GM21381 (cell line): ENCODE measurements around the gene AFAP1.

Experiments
- ATAC-seq: cut with Tn5 transposase; IDR thresholded peaks from one replicate; pipeline ENCODE4 v1.9.1; 2021; ENCODE audit warnings: mild to moderate bottlenecking, moderate library complexity; ENCODE audit not compliant: unreplicated experiment

The AFAP1 gene

DNA sequence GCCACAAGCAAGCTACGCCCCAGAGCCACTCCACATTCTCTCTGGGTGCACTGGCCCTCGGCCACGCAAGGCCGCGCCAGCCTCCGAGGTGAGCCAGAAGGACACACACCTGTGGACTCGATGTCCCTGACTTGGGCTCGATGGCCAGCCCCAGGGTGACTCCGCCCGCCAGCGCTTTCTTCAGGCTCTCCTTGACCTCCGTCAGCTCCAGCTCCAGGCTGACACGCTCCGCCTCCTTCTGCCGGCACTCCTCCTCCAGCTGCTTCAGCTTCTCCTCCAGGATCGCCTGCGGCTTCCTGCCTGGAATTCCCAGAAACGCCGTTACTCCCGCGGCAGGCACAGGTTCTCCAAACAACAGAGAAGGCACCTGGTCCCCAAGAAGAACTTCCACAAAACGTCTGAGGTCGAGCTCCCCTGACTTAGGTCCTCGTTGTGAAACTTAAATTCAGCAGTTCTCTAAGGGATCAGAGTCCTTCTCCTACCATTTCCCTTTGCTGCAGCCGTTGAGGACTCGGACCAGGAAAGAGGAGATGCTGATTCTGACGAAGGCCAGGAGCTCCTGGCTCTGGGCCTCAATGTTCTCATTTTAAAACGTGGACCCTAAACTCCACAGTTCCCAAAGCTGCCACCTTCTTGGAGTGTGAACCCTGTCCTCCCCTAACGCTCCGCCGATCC lies 166.8 kb downstream of the AFAP1 start:
- ATAC-seq, result no peak

DNA sequence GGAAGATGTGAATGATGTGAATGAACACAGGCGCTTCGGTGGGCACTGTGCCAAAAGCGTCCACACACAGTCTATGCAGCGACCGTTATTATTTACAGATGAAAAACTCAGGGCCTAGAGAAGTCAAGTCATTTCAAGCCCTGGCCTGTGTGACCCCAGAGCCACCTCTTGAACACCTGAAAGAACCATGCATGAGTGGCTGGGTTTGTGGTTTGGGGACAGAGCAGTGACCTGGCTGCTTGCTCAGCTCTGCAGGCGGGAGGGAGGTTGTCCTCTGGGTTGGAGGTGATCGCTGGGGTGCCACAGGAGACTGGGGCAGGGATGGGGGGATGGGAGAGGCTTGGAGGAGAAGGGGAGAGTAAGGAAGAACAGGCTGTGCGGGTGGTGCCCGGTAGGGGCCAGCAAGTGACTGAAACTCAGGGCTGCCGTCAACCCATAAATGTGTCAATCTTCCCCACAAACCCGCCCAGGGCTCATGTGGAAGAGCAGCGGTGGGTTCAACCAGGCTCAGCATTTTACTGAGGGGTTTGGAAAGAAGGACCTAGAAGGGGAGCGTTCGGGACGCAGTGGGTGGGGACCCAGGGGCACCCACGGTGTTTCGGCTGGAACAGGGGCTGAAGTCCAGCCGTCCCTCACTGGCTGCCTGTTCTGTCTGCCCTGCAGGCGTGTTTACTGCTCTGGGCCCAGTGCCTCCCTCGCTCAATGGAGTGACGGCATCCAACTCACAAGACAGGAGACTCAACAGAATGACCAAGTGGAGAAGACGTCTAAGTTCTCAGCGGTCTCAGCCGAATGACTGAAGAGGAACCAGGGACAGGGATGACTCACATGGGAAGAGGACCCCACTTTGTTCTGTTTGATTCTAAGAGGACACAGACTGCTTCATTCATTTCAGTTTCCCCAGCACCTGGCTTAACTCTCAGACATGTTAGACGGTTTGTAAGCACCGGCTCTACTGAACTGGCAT lies 167.8 kb downstream of the AFAP1 start:
- ATAC-seq, result peak; percentile 84

DNA sequence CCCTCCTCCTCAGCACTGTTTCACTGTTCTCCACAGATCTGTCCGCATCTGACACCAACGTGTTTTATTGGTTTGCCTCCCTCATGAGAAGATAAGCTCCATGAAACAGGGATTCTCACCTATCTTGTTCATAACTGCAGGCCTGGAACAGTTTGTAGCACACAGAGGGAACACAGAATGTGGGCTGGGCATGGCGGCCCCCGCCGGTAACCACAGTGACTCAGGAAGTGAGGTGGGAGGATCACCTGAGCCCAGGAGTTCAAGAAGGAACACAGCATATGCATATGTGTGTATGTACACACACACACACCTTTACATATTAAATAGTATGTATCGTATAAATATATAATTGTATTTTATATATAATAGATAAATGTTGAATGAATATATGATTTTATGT lies 168.6 kb downstream of the AFAP1 start:
- ATAC-seq, result no peak

DNA sequence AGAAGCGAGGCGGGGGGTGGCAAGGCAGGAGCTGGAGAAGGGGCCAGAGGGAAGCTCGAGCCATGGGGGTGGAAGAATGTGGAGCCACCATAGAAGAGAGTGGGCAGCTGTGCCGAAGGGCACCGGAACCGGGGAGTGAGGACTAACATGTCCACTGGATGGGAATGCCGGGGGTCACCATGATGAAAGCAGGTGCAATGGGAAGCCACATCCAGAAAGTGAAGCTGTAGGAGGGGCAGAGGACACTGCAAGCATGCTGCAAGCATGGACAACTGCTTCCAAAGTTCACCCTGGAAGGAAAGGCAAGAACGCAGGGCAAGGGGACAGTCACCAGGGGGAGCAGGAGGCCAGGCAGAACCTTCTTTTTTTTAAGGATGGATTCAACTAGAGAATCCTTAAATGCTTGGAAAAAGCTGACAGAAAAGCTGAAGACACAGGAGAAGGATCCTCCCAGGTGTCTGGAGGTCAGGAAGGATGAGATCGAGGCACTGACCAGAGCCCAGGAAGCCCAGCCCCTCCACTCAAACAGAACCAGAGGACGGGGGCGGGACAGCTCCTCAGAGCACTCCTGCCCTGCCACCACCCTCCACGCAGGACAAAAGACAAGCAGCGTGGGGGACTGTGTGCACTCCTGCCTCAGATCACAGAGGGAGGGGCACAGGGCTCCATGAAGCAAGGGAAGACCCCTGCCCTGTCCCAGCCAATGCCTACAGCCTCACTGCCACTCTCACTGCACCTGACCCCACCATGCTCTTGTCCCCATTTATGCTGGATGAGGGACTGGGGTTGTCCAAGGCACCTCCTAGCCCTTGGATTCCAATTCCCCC lies 169.2 kb downstream of the AFAP1 start:
- ATAC-seq, result no peak

DNA sequence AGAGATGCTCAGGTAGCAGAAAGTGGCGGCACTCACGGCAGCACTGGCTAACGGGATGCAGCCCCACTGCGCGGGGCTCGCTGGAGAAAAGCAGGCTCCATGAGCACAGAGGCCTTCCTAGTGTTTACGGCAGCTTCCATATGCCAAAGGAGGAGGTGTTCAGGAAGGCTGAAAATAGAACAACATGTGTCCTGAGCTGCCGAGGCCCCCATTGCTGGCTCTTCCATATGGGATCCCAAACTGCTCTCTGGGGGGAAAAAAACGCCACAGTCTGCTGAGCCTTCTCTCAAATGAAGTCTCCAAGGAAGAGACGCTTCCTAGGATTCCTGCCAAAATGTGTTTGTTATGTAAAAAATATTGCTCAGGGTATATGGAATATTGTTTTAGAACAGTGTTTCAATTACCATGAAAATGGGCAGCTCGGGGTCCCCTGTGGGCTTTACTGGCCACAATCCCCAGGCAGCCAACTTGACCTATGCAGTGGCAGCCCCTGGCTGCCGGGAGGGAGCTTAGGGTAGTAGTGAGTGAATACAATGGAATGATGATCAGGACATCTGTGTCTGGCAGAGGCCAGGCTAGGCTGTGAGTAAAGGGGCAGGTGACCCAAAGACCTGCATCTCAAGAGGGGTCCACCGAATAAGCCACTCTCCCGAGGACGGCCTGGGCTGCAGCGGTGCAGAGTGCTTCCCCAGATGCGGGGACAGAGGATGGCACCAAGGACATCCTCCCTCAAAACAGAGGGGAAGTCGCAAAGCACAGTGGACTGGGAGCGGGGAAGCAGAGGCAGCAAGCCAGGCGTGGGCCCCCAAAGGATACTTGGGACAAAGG lies 170.1 kb downstream of the AFAP1 start:
- ATAC-seq, result no peak

DNA sequence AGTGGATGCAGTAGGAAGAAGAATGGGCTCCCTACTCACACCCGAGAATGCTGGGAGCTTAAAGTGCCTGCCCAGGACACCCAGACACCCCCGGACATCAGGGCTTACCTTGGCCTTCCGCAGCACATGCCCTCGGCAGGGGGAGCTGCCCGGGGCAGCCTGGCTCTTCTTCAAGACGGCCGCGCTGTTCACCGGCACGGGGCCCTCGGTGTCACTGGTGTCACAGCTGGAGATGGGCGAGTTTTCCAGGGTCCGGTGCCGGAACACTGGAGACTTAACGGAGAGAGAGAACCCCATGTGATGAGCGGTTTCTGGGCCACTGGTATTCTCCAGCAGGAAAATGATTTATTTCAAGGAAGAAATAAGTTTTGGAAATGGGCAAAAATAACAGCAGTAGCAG lies 170.9 kb downstream of the AFAP1 start:
- ATAC-seq, result no peak

DNA sequence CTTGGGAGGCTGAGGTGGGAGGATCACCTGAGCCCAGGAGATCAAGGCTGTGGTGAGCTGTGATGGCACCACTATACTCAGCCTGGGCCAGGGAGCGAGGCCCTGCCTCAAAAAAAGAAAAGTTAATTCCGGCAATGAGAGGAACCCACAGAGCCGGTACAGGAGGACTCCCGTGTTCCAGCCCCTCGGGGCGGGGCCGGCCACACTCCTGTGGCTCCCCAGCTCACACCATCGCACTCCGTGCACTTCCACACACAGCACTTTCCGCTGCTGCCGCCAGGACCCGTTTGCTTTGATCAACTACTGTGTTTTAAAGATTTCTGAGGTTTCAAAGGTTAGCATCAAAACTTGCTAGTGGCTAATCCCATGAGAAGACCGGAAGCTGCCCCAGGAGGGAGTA lies 171.7 kb downstream of the AFAP1 start:
- ATAC-seq, result no peak

DNA sequence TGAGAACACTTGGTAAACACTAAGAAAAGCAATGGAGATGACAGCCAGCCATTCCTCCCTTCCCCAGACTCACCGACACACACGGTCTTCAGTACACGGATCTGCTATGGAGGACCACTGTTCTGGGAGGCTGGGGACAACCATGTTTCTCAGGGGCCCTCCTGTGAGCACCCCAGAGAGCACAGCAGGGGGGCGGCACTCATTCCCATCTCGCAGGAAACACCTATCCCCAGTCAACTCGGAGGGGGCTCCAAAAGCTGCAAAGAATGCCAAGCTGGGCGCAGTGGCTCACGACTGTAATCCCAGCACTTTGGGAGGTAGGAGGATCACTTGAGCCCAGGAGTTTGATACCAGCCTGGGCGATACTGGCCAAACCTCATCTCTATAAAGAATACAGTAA lies 172.1 kb downstream of the AFAP1 start:
- no peak for ATAC-seq

DNA sequence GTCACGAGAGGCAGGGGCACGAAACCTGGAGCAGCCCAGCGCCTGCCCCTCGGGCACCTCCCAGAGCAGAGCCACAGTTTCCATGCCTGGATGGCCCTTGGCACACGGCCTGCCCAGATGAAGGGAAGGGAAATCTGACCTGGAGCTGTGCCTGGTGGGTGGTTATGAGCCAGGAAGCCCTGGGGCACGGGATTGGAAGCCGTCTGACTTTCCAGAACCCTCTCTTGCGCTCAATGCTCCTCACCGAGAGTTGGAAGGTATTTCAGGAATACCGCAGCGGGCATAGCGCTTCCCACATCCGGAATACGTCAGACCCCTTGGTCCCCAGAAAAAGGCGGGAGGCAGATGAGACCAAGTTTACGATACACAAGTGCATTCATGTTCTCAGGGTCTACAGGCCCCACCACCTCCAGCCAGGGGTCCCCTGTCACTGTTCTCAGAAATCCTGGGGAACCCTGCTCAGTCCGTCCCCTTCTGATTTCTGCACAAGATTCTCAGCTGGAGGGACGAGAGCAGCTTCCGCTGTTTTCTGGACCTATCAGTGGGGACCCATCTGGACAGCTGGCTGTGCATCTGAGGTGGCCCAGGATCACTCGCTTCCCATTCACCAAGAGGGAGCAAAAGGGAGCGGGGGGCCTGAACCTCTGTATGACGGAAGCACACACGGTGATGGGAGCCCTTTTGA lies 172.9 kb downstream of the AFAP1 start:
- ATAC-seq, result no peak

DNA sequence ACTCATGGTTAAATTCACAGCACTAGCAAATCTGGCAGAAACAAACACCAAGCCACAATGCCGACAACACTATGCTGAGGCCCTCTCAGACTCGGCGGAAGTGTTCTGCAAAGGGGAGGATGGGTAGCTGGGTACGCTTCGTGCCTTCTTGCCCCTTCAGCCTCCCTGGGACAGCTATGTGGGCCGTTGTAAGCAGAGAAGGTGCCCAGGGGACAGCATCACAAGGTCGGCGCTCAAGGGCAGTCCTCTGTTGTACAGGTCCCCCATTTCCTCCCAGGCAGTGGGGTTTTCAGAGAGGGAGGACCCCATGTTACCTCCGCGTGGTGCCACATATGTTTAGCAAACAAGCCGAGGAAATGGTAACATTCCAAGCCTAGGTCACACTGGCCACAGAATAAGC lies 173.6 kb downstream of the AFAP1 start:
- no peak for ATAC-seq

DNA sequence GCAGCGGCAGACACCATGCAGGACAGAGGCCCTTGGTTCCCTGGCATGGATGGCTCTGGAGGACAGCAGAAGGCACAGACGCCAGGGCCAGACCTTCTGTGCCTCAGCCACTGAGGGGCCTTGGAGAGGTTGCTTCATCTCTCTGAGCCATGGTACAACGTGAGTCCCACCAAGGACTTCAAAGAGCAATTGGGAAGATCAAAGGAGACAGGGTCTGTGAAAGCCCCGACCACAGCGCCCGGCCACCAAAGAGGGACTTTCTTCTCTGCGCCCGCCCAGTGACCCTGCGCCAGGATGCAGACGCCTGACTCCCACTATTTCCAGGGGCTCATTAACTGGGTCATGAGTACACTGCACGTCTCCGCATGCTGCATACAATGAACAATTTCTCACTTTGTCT lies 174.0 kb downstream of the AFAP1 start:
- no peak for ATAC-seq

DNA sequence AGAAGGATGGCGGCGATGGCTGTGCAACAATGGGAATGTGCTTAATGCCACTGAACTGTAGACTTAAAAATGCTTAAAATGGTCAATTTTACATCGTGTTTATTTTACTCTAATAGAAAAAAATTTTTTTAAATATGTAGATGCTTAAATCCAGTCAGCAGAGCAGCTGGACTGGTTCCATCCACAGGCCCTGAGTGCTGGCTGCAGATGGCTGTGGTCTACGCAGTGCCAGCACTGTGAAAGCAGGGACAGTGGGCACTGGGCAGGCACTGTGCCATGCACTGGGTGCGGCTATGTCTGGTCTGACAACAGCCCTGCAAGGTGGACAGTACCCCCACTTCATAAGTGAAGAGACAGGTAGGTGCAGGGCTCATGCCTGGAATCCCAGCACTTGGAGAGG lies 175.2 kb downstream of the AFAP1 start:
- ATAC-seq, result no peak

DNA sequence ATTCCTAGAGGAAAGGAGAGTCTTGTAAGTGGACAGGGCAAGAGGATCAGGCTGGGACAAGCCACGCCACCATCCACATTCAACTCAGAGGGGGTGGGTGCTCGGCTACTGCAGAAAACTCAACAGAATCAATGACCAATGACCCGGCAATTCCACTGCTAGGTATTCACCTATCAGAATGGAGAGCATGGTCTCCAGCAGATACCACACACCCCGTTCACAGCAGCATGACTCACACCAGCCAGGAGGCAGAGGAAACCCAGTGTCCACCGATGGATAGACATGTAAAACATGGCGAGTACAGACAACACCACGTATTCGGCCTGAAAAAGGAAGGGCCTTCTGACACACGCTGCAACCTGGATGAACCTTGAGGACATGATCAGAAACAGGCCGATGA lies 175.9 kb downstream of the AFAP1 start:
- ATAC-seq, result no peak

DNA sequence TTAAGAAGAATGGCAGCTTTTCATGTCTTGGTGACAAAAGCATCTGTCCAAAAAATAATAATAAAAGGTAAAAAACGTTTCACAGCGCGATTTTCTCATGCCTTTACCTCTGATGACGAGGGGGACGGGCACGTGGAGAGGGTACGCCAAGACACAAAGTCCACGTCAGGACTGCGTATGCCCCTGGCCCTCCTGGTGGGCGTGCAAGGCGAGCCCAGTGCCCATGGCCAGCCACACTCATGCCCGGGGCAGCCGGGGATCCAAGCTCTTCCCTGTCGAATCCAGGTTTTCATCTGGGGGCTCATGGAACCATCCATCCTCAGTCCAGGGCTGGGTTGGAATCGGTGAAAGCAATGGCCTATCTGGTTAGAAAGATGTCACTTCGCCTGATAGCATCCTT lies 176.6 kb downstream of the AFAP1 start:
- no peak for ATAC-seq

DNA sequence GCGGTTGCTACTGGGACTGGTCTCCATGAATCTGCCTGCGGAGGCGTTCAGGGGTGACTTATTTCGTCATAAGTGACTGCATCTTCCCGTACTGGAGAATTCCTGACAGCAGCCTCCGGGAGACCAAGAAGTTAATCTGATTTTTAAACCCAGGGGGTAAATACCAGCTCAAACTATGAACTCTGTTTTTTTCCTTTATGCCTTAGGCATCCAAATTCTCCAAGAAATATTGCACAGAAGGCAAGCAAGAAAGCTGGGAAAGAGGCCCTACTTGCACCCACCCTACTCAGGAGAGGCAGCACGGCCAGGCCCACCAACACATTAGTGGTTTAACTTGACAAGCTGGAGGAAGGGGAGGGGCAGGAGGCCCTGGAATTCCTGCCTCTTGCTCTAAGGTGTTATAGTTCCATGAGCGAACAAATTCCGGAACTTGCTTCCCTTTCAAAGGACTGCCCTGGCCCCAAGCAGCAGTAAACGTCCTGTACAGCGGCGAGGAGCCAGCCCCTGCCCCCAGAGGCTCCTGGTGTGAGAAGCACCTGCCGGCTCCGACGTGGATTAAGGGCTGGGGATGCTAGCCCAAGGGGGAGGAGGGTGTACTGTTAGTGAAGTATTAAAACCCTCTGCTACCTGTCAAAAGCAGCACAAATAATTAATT lies 177.2 kb downstream of the AFAP1 start:
- ATAC-seq, result no peak

DNA sequence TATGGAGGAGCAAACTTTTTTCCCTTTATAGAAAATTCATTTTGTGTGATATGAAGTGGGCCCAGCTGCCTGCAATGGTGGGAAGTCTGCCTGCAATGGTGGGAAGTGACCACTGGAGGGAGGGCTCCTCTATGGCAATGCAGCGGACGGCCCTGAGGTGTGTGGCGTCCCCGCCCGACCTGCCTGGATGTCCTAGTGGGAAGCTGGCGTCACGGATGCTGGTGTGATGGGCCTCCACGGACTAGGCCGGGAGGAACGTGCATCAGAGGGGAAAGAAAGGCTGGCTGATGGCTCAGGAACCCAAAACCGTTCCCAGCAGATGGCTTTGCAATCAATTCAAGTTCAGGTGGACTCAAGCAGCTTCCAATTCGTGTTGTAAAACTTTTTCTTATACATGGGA lies 177.9 kb downstream of the AFAP1 start:
- ATAC-seq, result peak; percentile 69

DNA sequence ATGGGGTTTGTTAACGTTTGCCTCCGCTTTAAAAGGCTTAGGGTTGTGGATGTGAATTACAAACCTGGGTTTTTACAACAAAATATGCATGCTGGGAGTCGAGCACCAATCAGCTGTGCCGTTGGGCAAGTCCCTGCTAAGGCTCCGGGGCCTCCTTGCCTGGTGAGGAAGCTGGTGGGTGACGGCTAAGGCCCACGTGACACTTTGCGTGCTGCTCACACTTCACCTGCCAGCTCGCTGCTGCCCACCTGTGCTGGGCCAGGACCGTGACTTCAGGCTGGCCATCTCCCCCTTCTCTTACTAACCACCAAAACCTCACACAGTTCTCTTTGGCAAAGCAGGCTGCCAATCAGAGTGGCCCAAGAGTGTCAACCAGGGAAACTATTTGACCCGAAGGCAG lies 178.3 kb downstream of the AFAP1 start:
- no peak for ATAC-seq

DNA sequence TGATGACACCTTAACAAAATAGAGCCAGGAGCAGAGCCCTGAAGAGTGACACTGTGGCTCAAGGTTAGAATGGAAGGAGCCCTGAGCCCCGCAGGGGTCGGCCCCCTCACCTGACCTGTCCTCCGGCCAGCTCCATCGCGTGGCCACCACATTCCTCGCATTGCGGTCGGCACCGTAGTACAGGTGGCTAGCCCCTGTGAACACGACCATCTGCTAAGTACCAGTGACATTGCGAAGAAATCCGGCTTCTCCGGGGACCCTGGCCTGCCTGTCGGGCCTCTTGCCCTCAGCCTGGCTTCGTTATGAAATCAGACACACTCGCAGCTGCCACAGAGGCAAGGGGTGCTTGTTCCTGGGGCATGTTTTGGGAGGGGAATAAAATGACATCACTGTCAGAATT lies 179.0 kb downstream of the AFAP1 start:
- no peak for ATAC-seq

DNA sequence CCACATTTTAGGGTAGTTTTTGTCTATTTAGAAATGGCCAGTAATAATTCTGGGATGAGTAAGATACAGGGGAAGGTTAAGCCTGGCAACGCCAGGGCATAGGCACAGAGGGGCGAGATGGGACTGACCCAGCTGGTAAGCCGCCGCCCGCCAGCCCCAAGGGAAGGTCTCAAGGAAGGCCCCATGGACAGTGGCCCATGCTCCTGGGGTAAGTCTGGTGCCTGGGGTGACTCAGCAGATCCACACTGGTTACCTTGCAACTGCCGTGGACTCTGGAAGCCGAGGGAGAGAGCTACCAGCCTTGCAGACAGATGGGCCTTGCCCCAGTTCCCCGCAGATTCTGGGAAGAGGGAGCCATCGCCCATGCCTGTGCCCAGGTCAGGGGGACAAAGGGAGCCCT lies 179.4 kb downstream of the AFAP1 start:
- ATAC-seq, result no peak

DNA sequence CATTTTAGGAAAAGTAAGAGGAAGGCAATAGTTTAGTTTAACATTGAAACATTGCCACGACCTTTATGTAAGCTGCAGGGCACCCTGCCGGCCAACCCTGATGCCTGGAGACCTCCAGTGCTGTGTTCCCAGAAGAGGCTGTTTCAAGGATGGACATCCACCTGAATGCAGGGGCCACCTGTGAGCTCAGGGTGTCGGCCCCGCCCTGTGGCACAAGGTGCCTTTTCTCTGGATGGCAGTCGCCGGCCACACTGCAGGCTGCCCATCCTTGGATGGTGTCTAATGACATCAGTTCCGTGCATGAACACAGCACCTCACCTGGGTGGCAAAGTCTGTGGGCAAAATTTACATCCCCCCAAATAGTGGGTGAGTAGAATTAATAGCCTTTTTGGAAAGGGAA lies 180.0 kb downstream of the AFAP1 start:
- ATAC-seq, result no peak
